Vagina (tissue), 2 donors: ENCODE measurements around the gene IL17C.

Source experiments
- CTCF ChIP-seq, 3 experiments: fragments of 450-650 bp in 2 of 3; fragments of 200-600 bp in 1 of 3; sonication (generic) in 1 of 3; IDR thresholded peaks; one replicate each; pipeline ENCODE4 v1.5.1; 2017 to 2019; ENCODE audit warnings: antibody characterized with exemption in 3 of 3, mild to moderate bottlenecking in 2 of 3, moderate library complexity in 2 of 3
- POLR2A ChIP-seq, 2 donors: fragments of 450-650 bp; IDR thresholded peaks; one replicate each; pipeline ENCODE4 v1.6.1; 2017; ENCODE audit warnings: antibody characterized with exemption in 2 of 2, mild to moderate bottlenecking in 2 of 2, moderate library complexity in 2 of 2
- POLR2AphosphoS5 ChIP-seq, 2 donors: sonication (generic); formaldehyde crosslinking; IDR thresholded peaks; one replicate each; pipeline ENCODE4 v1.9.0; 2017; ENCODE audit warnings: antibody characterized with exemption in 2 of 2, mild to moderate bottlenecking in 2 of 2, low read depth in 1 of 2; ENCODE audit not compliant: insufficient read depth in 1 of 2

GRCh38 chr16:88622866-88623265, 15.5 kb upstream of the IL17C start:
- TF ChIP-seq POLR2A (IDR thresholded peaks at IDR 0.05) = no peak
- no peak for TF ChIP-seq CTCF (IDR thresholded peaks at IDR 0.05)
- TF ChIP-seq POLR2AphosphoS5 (IDR thresholded peaks at IDR 0.05; ENCODE audit: insufficient read depth in 1 of 2, low read depth in 1 of 2) = no peak
